AG04449 (cell line): ENCODE data around the gene PTGES2.
"Not testable (repeated sequence)": the region's sequence is repeated elsewhere in the genome, so short reads cannot be mapped to it uniquely, and the experiment has no call there.

Source experiments
- CTCF ChIA-PET: fragments of 350-600 bp; formaldehyde crosslinking; extraction: SDS; loops from one replicate; lab custom pipeline; 2021; ENCODE audit warnings: antibody characterized with exemption; lab: Yijun Ruan, JAX
- POLR2A ChIA-PET: fragments of 400-600, 350-600 bp; formaldehyde crosslinking; extraction: SDS; loops from one replicate; lab custom pipeline; 2020; ENCODE audit warnings: antibody characterized with exemption, inconsistent platforms; lab: Yijun Ruan, JAX
- DNase-seq: peaks from one replicate; pipeline ENCODE4 v3.0.0-alpha.2; 2010; ENCODE audit warnings: low read depth, low spot score
- H3K4me3 ChIP-seq: 2 replicates; pipeline ENCODE4 v1.5.1; 2011; ENCODE audit warnings: low read depth, mild to moderate bottlenecking, control low read depth, low read length
- TF ChIP-seq, protein P1 (sequence below): IDR thresholded peaks from one replicate; pipeline ENCODE4 v1.5.1; 2011; ENCODE audit warnings: mild to moderate bottlenecking, moderate library complexity, low read length, control low read depth, inconsistent platforms; ENCODE audit not compliant: insufficient read depth; ENCODE audit errors: missing control alignments

Gene PTGES2

DNA sequence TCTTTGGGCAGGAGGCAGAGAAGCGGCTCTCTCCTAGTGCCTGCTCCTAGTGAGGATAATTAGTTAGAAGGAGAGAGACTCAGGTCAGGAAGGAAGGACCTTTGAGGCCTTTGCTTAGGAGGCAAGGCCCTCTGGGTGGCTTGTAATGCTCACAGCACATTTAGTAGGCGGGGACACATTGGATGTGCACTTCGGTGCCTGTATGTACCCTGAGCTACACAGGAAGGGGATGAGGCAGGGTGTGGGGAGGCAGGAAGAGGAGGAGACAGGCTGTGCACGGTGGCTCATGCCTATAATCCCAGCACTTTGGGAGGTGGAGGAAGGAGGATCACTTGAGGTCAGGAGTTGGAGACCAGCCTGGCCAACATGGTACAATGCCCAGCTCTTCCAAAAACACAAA is 14.5 kb upstream of the PTGES2 start:
- ChIA-PET POLR2A (no interaction called here), CTCF (interaction anchor here (0.8 to 1.8 kb wide), 6 partner anchors 9 to 24 kb away, joined by 3 to 5 read pairs (median 3); no protein-coding TSS in a partner anchor)
- TF ChIP-seq, protein P1, sequence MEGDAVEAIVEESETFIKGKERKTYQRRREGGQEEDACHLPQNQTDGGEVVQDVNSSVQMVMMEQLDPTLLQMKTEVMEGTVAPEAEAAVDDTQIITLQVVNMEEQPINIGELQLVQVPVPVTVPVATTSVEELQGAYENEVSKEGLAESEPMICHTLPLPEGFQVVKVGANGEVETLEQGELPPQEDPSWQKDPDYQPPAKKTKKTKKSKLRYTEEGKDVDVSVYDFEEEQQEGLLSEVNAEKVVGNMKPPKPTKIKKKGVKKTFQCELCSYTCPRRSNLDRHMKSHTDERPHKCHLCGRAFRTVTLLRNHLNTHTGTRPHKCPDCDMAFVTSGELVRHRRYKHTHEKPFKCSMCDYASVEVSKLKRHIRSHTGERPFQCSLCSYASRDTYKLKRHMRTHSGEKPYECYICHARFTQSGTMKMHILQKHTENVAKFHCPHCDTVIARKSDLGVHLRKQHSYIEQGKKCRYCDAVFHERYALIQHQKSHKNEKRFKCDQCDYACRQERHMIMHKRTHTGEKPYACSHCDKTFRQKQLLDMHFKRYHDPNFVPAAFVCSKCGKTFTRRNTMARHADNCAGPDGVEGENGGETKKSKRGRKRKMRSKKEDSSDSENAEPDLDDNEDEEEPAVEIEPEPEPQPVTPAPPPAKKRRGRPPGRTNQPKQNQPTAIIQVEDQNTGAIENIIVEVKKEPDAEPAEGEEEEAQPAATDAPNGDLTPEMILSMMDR: no peak
- no peak overlapping the region for H3K4me3 ChIP-seq
- no peak for DNase-seq

DNA sequence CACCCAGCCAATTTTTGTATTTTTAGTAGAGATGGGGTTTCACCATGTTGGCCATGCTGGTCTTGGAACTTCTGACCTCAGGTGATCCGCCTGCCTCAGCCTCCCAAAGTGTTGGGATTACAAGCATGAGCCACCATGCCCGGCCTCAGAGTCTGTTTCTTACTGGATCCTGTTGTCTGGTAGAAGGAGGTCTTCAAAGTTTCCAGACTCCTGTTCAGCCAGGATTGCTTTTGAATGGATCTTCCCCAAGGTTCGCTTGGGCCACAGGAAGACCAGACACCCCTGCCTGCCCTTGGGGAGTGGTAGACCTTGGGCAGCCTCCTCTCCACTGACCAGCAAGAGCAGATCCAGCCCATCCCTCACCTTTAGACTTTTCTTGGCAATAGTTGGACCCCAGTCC is 14.1 kb upstream of the PTGES2 start:
- ChIA-PET CTCF (interaction anchor here (1.0 to 1.8 kb wide), 5 partner anchors 9 to 24 kb away, joined by 3 to 5 read pairs (median 3); no protein-coding TSS in a partner anchor), POLR2A (no interaction called here)
- H3K4me3 ChIP-seq: no peak overlapping the region
- DNase-seq: no peak
- TF ChIP-seq, protein P1: no peak

DNA sequence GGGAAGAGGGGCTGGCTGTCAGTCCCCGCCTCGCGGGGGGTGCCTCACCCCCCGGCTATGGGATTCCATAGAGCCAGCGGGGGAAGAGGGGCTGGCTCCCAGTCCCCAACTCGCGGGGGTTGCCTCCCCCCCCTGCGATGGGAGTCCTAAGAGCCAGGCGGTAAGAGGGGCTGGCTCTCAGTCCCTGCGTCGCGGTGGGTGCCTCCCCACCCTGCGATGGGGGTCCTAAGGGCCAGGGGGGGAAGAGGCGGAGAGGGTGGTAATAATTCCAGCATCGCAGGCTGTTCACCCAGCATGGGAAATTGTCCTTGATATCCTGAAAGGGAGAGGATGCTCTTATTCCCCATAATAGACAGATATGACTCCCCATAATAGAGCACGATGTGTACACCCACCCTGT is 12.1 kb upstream of the PTGES2 start:
- TF ChIP-seq, protein P1: no peak
- ChIA-PET POLR2A (no interaction called here), CTCF (no interaction called here)
- DNase-seq: no peak
- no peak overlapping the region for H3K4me3 ChIP-seq

DNA sequence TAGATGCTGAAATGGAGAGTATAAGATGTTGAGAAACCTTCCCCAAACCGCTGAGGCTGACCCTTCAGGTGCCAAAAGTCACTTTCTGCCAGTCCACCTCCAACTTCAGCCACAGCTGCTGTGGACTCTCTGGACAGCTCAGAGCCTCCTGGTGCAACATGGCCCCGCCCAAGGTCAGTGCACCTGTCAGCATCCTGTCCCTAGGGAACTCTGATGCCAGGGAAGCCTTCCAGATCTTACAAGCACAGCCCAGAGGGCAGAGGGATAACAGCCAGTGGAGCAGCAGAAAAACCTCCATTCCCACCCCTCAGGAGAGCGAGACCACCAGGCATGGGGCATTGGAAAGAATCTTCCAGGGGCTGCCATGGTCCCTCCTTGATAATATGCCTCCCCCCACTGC is 10.5 kb upstream of the PTGES2 start:
- DNase-seq: no peak
- CTCF ChIA-PET: interaction anchor here (1.9 kb wide), 1 partner anchor 20 kb away, joined by 10 read pairs; no protein-coding TSS in a partner anchor

DNA sequence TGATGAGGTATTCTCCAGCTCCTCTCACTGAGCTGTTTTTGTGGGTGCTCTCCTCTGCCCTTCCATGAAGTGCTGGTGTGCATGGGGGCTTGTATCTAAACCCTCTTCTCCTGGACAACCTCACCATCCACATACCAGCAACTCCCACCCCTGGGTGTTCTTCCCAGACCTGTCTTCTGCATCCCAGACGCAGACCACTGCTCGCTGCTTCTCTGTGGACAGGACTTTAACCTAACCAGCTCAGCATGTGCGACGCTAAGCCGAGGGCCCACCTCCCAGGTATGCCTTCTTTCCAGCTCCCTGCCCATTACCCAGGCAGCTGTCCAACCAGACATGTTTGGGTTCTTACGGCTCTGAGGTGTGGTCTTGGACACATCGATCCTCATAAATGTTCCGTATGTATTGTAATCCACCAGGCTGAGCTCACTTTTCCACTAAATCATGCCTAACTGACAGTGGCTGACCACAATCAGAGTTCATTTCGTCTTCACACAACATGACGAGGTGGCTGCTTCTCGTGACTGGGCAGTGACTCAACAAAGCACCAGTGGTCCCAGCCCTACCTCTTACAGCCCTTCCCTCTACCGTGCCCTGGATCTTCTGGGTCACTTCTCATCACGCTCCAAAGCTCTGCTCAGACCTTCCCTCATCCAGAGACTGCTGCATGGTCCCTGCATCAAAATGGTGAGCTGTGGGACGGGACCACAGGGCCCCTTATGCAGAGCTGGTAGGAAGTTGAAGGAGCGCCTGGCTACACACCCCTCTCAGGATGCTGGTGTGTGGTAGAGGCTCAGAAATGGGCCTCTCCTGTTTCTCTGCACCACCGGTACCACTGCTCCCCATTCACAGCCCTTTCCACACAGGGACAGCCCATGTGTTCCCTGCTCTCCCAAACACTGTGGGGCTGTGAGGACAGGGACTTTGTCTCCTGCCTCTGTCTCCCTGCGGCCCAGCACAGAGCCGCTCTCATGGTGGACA is 9.6 kb upstream of the PTGES2 start:
- ChIA-PET POLR2A (interaction anchor here (0.7 to 1.9 kb wide), 2 partner anchors 9 to 54 kb away, joined by 3 to 5 read pairs; no protein-coding TSS in a partner anchor), CTCF (interaction anchor here (1.7 to 1.9 kb wide), 3 partner anchors 9 to 19 kb away, joined by 5 to 12 read pairs (median 10); no protein-coding TSS in a partner anchor)
- no peak for DNase-seq
- TF ChIP-seq, protein P1: no peak
- H3K4me3 ChIP-seq: no peak overlapping the region

More for the DNA sequence above, 10.5 kb upstream of the PTGES2 start:
- TF ChIP-seq, protein P1: no peak
- no peak overlapping the region for H3K4me3 ChIP-seq
- POLR2A ChIA-PET: interaction anchor here (1.9 kb wide), 1 partner anchor 10 kb away, joined by 5 read pairs; no protein-coding TSS in a partner anchor

DNA sequence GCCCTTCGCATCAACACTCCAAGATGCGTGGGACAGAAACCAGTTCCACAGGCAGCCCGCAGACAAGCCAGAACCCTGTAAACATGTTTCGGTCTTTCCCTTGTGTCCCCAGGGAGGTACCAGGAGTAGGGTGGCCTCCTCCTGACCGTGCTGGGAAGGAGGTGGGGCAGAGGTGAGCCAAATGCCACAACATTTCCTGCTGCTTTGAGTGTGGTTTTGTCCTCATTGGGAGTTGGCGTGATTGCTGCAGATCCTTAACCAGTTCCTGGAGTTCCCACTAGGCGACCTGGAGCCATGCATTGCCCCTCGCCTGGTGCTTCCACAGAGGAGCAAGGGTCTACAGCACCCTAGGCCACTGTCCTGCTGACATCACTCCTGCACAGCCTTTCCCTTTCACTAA is 8.0 kb upstream of the PTGES2 start:
- H3K4me3 ChIP-seq, DNase-seq, POLR2A ChIA-PET: not testable (repeated sequence)
- CTCF ChIA-PET: interaction anchor here (1.9 kb wide), 1 partner anchor 11 kb away, joined by 12 read pairs; no protein-coding TSS in a partner anchor

DNA sequence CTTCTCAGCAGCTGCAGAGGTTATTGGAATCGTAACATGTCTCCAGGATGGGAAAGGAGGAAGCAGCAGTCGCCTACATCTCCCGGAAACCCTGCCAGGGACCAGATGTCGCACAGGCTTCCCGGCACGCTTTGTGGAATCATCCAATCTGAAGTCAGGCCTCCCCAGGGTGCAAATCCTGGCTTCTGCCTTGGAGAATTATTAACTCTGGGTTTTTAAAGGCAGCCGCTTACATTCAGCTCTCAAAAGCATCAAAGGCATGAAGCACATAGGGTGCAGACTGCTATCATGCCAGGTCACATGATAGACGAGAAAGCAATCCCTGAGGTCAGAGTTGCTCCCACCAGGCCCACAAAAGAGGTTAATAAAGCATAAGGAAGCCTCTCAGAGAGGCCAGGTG is 4.6 kb upstream of the PTGES2 start:
- DNase-seq, H3K4me3 ChIP-seq, POLR2A ChIA-PET: not testable (repeated sequence)
- CTCF ChIA-PET: interaction anchor here (1.1 to 1.7 kb wide), 3 partner anchors 10 to 16 kb away, joined by 3 to 5 read pairs (median 3); no protein-coding TSS in a partner anchor

DNA sequence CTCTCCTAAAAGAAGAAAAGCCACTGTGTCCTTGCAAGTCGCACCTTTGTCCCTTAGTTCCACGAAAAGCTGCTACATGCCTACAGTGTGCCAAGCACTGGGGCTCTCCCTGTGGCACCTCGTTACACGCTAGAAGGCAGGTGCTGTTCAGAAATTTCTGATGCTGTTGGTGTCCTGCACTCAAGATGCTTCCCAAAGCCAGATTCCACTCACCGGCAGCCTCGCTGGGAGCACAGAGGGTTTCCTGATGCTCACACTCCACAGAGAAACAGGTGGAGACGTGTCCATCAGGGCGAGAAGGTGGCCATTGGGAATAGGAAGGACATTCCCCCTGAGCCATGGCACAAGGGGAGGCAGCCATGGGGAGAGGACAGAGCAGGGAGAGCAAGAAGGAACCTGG is 3.8 kb upstream of the PTGES2 start:
- H3K4me3 ChIP-seq, POLR2A ChIA-PET, DNase-seq: not testable (repeated sequence)
- CTCF ChIA-PET: interaction anchor here (1.1 kb wide), 2 partner anchors 12 to 13 kb away, joined by 3 read pairs; no protein-coding TSS in a partner anchor

DNA sequence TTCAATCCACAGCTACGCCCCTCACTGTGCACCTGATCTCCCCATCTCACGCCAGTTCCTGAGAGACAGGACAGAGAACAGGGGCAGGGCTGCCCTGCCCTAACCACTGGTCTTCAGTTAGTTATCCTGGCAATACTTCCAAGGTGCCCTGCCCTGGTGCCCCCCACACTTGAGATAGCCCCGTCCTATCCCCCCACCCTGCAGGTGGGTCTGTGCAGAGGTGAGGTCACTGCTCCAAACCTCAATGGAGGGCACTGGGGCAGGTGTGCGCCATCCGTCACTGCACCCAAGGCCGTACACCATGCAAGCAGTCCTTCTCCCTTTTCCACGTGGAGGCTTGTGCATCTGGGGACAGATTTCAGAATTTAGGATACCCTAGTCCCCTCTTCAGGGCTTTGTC is 3.1 kb upstream of the PTGES2 start:
- POLR2A ChIA-PET, DNase-seq, H3K4me3 ChIP-seq: not testable (repeated sequence)
- CTCF ChIA-PET: interaction anchor here (1.1 to 6.8 kb wide), 4 partner anchors 13 to 44 kb away, joined by 3 to 112 read pairs (median 4); no protein-coding TSS in a partner anchor
